Activated T-cell treated with anti-CD3 and anti-CD28 coated beads, Interleukin-2, amount 50 U/mL, for 4 hours (primary cell): ENCODE measurements around the gene ABCA7. TPM values are rescaled to one million over a fixed set of nuclear protein-coding genes. Genes with fewer than 3 reads are reported as not detected.

Source experiments
- ATAC-seq, 2 donors: fragments of 200-7000 bp; cut with Tn5 transposase; one replicate each; pipeline ENCODE4 v1.10.0; 2021
- DNase-seq: peaks from one replicate; pipeline ENCODE4 v3.0.0-alpha.2; 2020
- H3K27me3 Mint-ChIP-seq: one replicate; pipeline ENCODE4 v1.8.0; 2021; ENCODE audit warnings: low read depth, mixed read lengths
- H3K36me3 Mint-ChIP-seq: one replicate; pipeline ENCODE4 v1.8.0; 2022; ENCODE audit warnings: mixed read lengths; ENCODE audit not compliant: insufficient read depth
- H3K4me1 Mint-ChIP-seq: one replicate; pipeline ENCODE4 v1.8.0; 2021; ENCODE audit warnings: low read depth, mixed read lengths
- H3K4me3 Mint-ChIP-seq: one replicate; pipeline ENCODE4 v1.8.0; 2021; ENCODE audit warnings: mild to moderate bottlenecking, moderate library complexity, mixed read lengths
- H3K9me3 Mint-ChIP-seq: one replicate; pipeline ENCODE4 v1.8.0; 2021; ENCODE audit warnings: mixed read lengths
- total RNA-seq, 3 donors: library from RNA; stranded (reverse); gene quantifications; one replicate each; pipeline ENCODE4 v1.2.1, GENCODE V29; 2021

ABCA7 gene
- total RNA-seq, 3 donors from 2014 or later, result 7.1 to 8.7 (median 8.6) TPM

DNA sequence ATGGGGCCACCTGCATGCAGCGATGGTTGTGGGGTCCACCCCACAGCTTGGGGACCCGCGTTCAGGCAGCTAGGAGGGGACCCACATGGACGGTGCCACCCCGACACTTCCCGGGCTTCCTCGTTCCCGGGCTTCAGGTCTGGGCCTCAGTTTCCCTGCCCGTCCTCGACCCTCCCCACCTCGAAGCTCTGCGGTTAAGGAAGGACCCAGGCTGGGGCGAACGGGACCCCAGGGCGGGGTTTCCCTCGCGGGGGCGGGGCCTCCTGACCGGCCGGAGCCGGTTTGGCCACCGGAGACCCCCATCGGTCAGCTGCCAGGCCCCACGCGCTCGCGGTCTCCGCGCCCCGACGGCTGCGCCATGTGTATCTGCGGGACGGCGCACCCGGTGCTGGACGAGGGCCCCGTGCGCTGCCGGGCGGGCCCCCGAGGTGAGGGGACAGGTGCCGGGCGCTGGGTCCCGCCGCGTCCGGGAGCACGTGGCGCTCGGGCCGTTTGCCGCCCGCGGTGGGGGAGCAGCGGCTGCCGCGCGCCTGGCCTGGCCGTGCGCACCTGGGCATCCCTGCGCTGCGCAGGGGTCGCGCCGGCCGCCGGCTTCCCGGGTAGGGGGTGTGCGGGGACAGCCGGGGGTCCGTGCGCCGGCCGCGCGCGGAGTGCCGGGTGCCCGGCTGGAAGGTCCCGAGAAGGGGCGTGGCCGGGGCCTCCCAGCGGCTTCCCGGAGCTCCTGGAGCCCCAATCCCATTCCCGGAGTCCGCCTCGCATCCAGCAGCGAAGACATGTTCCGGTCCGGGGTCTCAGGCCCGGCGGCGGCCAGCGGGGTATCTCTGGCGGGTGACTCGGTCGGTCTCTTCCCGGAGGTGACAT lies 31.3 kb downstream of the ABCA7 start:
- ATAC-seq (no peak), DNase-seq (no peak)
- no peaks in the 10 kb centered on the region for H3K9me3 Mint-ChIP-seq
- peak overlapping the region; percentile 71 for H3K4me3 Mint-ChIP-seq
- peaks cover 54% of the 10 kb centered on the region for H3K4me1 Mint-ChIP-seq
- H3K27me3 Mint-ChIP-seq, result no peaks in the 10 kb centered on the region
- H3K36me3 Mint-ChIP-seq, result peaks cover 29% of the 10 kb centered on the region

GRCh38 chr19:1072371-1073015 lies 32.6 kb downstream of the ABCA7 start:
- Mint-ChIP-seq H3K4me1 (peaks cover 56% of the 10 kb centered on the region), H3K27me3 (no peaks in the 10 kb centered on the region), H3K36me3 (peaks cover 29% of the 10 kb centered on the region), H3K4me3 (peak overlapping the region; percentile 62), H3K9me3 (no peaks in the 10 kb centered on the region)
- ATAC-seq, result no peak
- DNase-seq, result no peak

DNA sequence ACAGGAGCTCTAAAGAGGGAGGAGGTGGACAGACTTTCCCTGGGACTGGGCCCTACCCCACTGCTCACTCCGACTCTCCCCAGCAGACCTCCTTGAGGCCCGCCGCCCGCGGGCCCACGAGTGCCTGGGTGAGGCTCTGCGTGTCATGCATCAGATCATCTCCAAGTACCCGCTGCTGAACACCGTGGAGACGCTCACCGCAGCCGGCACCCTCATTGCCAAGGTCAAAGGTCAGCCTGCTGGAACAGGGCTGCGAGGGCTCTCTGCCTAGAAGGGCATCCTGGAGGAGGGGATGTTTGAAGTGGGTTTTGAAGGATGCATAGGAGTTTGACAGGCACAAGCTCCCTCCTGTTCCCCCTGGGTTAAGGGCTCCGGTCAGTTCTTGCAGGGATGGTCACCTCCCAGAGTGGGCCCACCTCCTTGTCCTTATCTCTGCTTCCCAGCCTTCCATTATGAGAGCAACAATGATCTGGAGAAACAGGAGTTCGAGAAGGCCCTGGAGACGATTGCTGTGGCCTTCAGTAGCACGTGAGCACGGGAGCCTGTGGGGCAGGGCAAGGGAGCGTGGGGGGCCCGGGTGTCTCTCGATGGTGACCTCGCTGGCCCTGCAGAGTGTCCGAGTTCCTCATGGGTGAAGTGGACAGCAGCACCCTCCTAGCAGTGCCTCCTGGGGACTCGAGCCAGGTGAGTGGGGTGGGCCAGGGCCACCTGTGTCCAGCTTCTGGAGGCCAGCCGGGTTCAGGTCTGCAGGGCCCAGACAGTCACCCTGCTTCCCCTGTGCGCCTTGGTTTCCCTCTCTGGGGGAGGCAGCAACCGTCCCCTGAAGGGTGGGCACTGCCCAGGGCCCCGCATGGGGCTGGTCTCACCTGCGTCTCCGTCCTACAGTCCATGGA lies 33.4 kb downstream of the ABCA7 start:
- Mint-ChIP-seq H3K36me3 (peaks cover 29% of the 10 kb centered on the region), H3K4me3 (no peak overlapping the region), H3K9me3 (no peaks in the 10 kb centered on the region), H3K27me3 (no peaks in the 10 kb centered on the region), H3K4me1 (peaks cover 64% of the 10 kb centered on the region)
- DNase-seq (no peak), ATAC-seq (no peak)

DNA sequence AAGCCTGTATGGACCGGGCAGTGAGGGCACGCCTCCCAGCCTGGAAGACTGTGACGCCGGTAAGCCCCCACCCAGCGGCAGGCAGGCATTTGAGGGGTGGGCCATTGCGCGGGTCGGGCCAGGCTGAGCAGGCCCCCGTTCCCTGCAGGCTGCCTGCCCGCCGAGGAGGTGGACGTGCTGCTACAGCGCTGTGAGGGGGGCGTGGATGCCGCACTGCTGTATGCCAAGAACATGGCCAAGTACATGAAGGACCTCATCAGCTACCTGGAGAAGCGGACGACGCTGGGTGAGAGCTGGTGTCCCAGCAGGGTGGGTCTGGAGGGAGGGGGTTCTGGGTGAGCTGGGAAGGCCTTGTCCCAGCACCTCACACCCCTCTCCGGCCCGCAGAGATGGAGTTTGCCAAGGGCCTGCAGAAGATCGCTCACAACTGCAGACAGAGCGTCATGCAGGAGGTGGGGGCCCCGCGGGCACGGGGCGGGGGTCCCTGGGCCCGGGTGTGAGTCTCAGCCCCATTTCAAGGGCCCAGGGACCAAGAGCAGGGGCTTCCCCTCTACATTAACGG lies 34.1 kb downstream of the ABCA7 start:
- H3K4me3 Mint-ChIP-seq, result peak overlapping the region; percentile 61
- H3K9me3 Mint-ChIP-seq, result no peaks in the 10 kb centered on the region
- H3K27me3 Mint-ChIP-seq, result no peaks in the 10 kb centered on the region
- no peak for DNase-seq
- peaks cover 61% of the 10 kb centered on the region for H3K4me1 Mint-ChIP-seq
- ATAC-seq, result no peak
- H3K36me3 Mint-ChIP-seq, result peaks cover 26% of the 10 kb centered on the region

GRCh38 chr19:1074544-1075283 lies 34.8 kb downstream of the ABCA7 start:
- Mint-ChIP-seq H3K27me3 (no peaks in the 10 kb centered on the region), H3K9me3 (no peaks in the 10 kb centered on the region), H3K4me1 (peaks cover 58% of the 10 kb centered on the region), H3K36me3 (peaks cover 24% of the 10 kb centered on the region), H3K4me3 (no peak overlapping the region)
- DNase-seq (peak; percentile 94), ATAC-seq (peak; percentile 29 to 32)

- Mint-ChIP-seq H3K4me3 (peak overlapping the region; percentile 59), H3K27me3 (no peaks in the 10 kb centered on the region), H3K9me3 (no peaks in the 10 kb centered on the region), H3K4me1 (peaks cover 68% of the 10 kb centered on the region), H3K36me3 (peaks cover 27% of the 10 kb centered on the region)
- DNase-seq (no peak), ATAC-seq (no peak)
Measured at GRCh38 chr19:1076046-1076386, 36.1 kb downstream of the ABCA7 start.

DNA sequence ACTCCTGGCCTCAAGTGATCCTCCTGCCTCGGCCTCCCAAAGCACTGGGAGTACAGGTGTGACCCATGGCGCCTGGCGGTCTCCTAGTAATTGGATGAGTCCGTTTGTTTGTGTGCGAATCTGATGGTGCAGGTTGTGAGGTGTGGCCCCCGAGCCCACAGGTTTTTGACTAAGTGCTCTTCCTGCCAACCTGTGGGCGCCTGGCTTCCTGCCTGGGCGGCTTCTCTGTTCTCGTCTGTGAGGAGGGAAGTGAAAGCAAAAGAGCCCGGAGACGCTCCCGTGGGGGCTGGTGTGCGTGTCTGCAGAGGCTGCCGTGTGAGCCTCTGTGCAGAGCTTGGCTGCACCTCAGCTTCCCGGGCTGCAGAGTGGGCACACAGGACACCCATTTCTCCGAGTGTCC lies 37.0 kb downstream of the ABCA7 start:
- H3K9me3 Mint-ChIP-seq, result no peaks in the 10 kb centered on the region
- peaks cover 23% of the 10 kb centered on the region for H3K36me3 Mint-ChIP-seq
- H3K4me1 Mint-ChIP-seq, result peaks cover 69% of the 10 kb centered on the region
- DNase-seq (peak; percentile 89), ATAC-seq (peak; percentile 80 to 82)
- H3K27me3 Mint-ChIP-seq, result no peaks in the 10 kb centered on the region
- H3K4me3 Mint-ChIP-seq, result peak overlapping the region; percentile 74

DNA sequence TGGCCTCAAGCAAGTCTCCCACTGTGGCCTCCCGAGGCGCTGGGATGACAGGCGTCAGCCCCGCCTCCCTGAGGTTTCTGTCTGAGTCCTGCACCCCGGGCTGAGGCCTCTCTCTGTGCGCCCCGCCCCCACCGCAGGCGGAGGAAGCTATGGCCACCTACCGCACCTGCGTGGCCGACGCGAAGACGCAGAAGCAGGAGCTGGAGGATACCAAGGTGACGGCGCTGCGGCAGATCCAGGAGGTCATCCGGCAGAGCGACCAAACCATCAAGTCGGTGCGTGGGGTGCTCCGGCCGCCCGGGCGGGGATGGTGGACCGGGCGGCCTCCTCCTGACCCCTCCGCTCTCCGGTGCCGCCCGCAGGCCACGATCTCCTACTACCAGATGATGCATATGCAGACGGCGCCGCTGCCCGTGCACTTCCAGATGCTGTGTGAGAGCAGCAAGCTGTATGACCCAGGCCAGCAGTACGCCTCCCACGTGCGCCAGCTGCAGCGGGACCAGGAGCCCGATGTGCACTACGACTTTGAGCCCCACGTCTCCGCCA lies 39.7 kb downstream of the ABCA7 start:
- ATAC-seq (no peak), DNase-seq (no peak)
- Mint-ChIP-seq H3K9me3 (no peaks in the 10 kb centered on the region), H3K4me1 (peaks cover 62% of the 10 kb centered on the region), H3K27me3 (no peaks in the 10 kb centered on the region), H3K36me3 (peaks cover 17% of the 10 kb centered on the region), H3K4me3 (no peak overlapping the region)

GRCh38 chr19:1080360-1081161 lies 40.7 kb downstream of the ABCA7 start:
- Mint-ChIP-seq H3K4me3 (no peak overlapping the region), H3K36me3 (peaks cover 24% of the 10 kb centered on the region), H3K27me3 (no peaks in the 10 kb centered on the region), H3K9me3 (no peaks in the 10 kb centered on the region), H3K4me1 (peaks cover 62% of the 10 kb centered on the region)
- ATAC-seq, result no peak
- no peak for DNase-seq

GRCh38 chr19:1081301-1082164 lies 41.6 kb downstream of the ABCA7 start:
- peaks cover 19% of the 10 kb centered on the region for H3K36me3 Mint-ChIP-seq
- ATAC-seq (no peak), DNase-seq (no peak)
- no peak overlapping the region for H3K4me3 Mint-ChIP-seq
- H3K4me1 Mint-ChIP-seq, result peaks cover 59% of the 10 kb centered on the region
- no peaks in the 10 kb centered on the region for H3K27me3 Mint-ChIP-seq
- no peaks in the 10 kb centered on the region for H3K9me3 Mint-ChIP-seq

- H3K4me1 Mint-ChIP-seq, result peaks cover 53% of the 10 kb centered on the region
- no peak overlapping the region for H3K4me3 Mint-ChIP-seq
- ATAC-seq (peak; percentile 56 to 65), DNase-seq (peak; percentile 63)
- H3K27me3 Mint-ChIP-seq, result no peaks in the 10 kb centered on the region
- peaks cover 19% of the 10 kb centered on the region for H3K36me3 Mint-ChIP-seq
- no peaks in the 10 kb centered on the region for H3K9me3 Mint-ChIP-seq
Measured at GRCh38 chr19:1082165-1082927, 42.4 kb downstream of the ABCA7 start.
